K562 (cell line): Measurements from ENCODE around the gene MYL12B. TPM values are rescaled to one million over a fixed set of nuclear protein-coding genes. Genes with fewer than 3 reads are reported as not detected.

Experiments used
- ATAC-seq: fragments of 200-7000 bp; cut with Tn5 transposase; 3 replicates; pipeline ENCODE4 v1.9.1; 2020; ENCODE audit warnings: moderate library complexity
- BruUV-seq: library from RNA; stranded (reverse); fragments of 400-500 nt; replicated peaks from 2 replicates; lab custom pipeline; 2021; lab: Mats Ljungman, UMichigan
- CTCF ChIA-PET: fragments of 300-600 bp; formaldehyde crosslinking; extraction: SDS; loops from one replicate; lab custom pipeline; 2021; ENCODE audit warnings: low intra/inter-chr PET ratio; lab: Yijun Ruan, JAX
- POLR2A ChIA-PET: fragments of 300-600, 350-650 bp; sonication (Branson Sonifier 250); formaldehyde crosslinking; extraction: SDS; loops from one replicate; lab custom pipeline; 2021; ENCODE audit warnings: antibody characterized with exemption, inconsistent platforms; lab: Yijun Ruan, JAX
- DNase-seq, 4 experiments: peaks; one replicate each; pipeline versions ENCODE4 v3.0.0 to v3.0.0-alpha.2; 2011 to 2018; ENCODE audit warnings: low spot score in 3 of 4, mixed read lengths in 3 of 4; ENCODE audit errors: extremely low read depth in 1 of 4
- FAIRE-seq: peaks from 2 replicates; lab custom pipeline; 2011; peaks lifted over from hg19 to GRCh38; lab: Jason Lieb, UNC
- H2AFZ ChIP-seq: 2 replicates; pipeline ENCODE4 v1.6.0; 2011; ENCODE audit warnings: low read depth, low read length, control low read depth, inconsistent platforms
- H3K27ac ChIP-seq: fragments of 200-600 bp; 3 replicates; pipeline ENCODE4 v1.8.0; 2011; ENCODE audit warnings: low read depth, mild to moderate bottlenecking, control low read depth, inconsistent platforms, low read length, moderate library complexity, mixed read lengths; ENCODE audit errors: extremely low read depth
- H3K27me3 ChIP-seq, 2 experiments: fragments of 300-600 bp in 1 of 2; 2 replicates in 1 of 2; 3 replicates in 1 of 2; pipeline versions ENCODE4 v1.6.0 to v1.8.0; 2011; ENCODE audit warnings: inconsistent platforms in 2 of 2, low read length in 2 of 2, mild to moderate bottlenecking in 1 of 2, mixed read lengths in 1 of 2, moderate library complexity in 1 of 2; ENCODE audit not compliant: control insufficient read depth in 2 of 2, insufficient read depth in 2 of 2
- H3K36me3 ChIP-seq: fragments of 300-600 bp; 3 replicates; pipeline ENCODE4 v1.8.0; 2011; ENCODE audit warnings: mild to moderate bottlenecking, low read length, inconsistent platforms; ENCODE audit not compliant: control insufficient read depth, insufficient read depth
- H3K4me1 ChIP-seq, 2 experiments: fragments of 200-600 bp in 1 of 2; replicated peaks in 1 of 2; 2 replicates in 1 of 2; 3 replicates in 1 of 2; pipeline versions ENCODE4 v1.5.1 to v1.8.0; 2011; ENCODE audit warnings: inconsistent platforms in 2 of 2, low read length in 2 of 2, mild to moderate bottlenecking in 1 of 2, mixed read lengths in 1 of 2, moderate library complexity in 1 of 2; ENCODE audit not compliant: control insufficient read depth in 2 of 2, insufficient read depth in 2 of 2
- H3K4me2 ChIP-seq: 2 replicates; pipeline ENCODE4 v1.6.1; 2011; ENCODE audit warnings: low read length, control low read depth, inconsistent platforms, mixed read lengths; ENCODE audit not compliant: insufficient read depth
- H3K4me3 ChIP-seq: fragments of 200-600 bp; sonication (generic), shearing (Covaris generic); 2 replicates; pipeline ENCODE4 v1.5.1; 2016; ENCODE audit warnings: control low read depth, inconsistent platforms
- H3K79me2 ChIP-seq: fragments of 200-600 bp; 3 replicates; pipeline ENCODE4 v1.8.0; 2011; ENCODE audit warnings: low read length, inconsistent platforms; ENCODE audit not compliant: control insufficient read depth, insufficient read depth
- H3K9ac ChIP-seq, 2 experiments: 2 replicates each; pipeline versions ENCODE4 v1.6.0 to v1.6.1; 2011; ENCODE audit warnings: low read depth in 2 of 2, low read length in 2 of 2, control low read depth in 1 of 2, inconsistent platforms in 1 of 2, mild to moderate bottlenecking in 1 of 2, mixed read lengths in 1 of 2; ENCODE audit not compliant: insufficient read depth in 1 of 2
- H3K9me1 ChIP-seq: one replicate; pipeline ENCODE4 v1.6.0; 2011; ENCODE audit warnings: inconsistent platforms, mild to moderate bottlenecking, low read length, moderate library complexity; ENCODE audit not compliant: control insufficient read depth, insufficient read depth
- H3K9me3 ChIP-seq: replicated peaks from 2 replicates; pipeline ENCODE4 v1.5.1; 2011; ENCODE audit warnings: low read depth, low read length, inconsistent platforms; ENCODE audit not compliant: control insufficient read depth, insufficient read depth
- H4K20me1 ChIP-seq: replicated peaks from 2 replicates; pipeline ENCODE4 v1.6.1; 2011; ENCODE audit warnings: low read length, inconsistent platforms, mixed read lengths; ENCODE audit not compliant: control insufficient read depth, insufficient read depth
- MEF2D ChIP-seq: conservative IDR thresholded peaks from 2 replicates; pipeline ENCODE4 v1.6.1; 2016; ENCODE audit warnings: low read depth, missing genetic modification characterization, missing compliant biosample characterization
- MIER1 ChIP-seq: fragments of 450-650 bp; IDR thresholded peaks from 2 replicates; pipeline ENCODE4 v1.6.1; 2016; ENCODE audit warnings: antibody characterized with exemption, mild to moderate bottlenecking, low read depth
- PTBP1 ChIP-seq: fragments of 200-400 bp; formaldehyde crosslinking; IDR thresholded peaks from 2 replicates; pipeline ENCODE4 v1.6.1; 2017; ENCODE audit warnings: low read depth, low read length
- SRSF1 ChIP-seq: fragments of 200-400 bp; formaldehyde crosslinking; IDR thresholded peaks from 2 replicates; pipeline ENCODE4 v1.6.1; 2017; ENCODE audit warnings: mild to moderate bottlenecking, low read depth, low read length, moderate library complexity
- ZBTB11 ChIP-seq, 3 experiments: fragments of 200-800 bp in 1 of 3; fragments of 250-450 bp in 1 of 3; fragments of 450-650 bp in 1 of 3; sonication (Bioruptor Pico) in 1 of 3; sonication (Bioruptor generic) in 1 of 3; formaldehyde crosslinking in 1 of 3; IDR thresholded peaks; 2 replicates each; pipeline versions ENCODE4 v1.6.1 to v1.8.0; 2016 to 2022; ENCODE audit warnings: mild to moderate bottlenecking in 2 of 3, missing genetic modification characterization in 2 of 3, missing compliant biosample characterization in 1 of 3, moderate library complexity in 1 of 3
- ZNF347 ChIP-seq: fragments of 450-650 bp; formaldehyde crosslinking; IDR thresholded peaks from 2 replicates; pipeline ENCODE4 v1.4.0; 2020; ENCODE audit warnings: low read depth, mild to moderate bottlenecking, moderate library complexity
- WGBS: fragments of 100-300 bp; shearing (Covaris generic); methylation state at CpG from one replicate; pipeline ENCODE4 v1.1.6; 2016; ENCODE audit warnings: low coverage, mixed read lengths; ENCODE audit not compliant: insufficient coverage; ENCODE audit errors: missing lambda C conversion rate; 5-methylcytosine and 5-hydroxymethylcytosine counted together
- in situ Hi-C: fragments of 300-500 bp; cut with MboI; formaldehyde crosslinking; loops from 4 replicates; pipeline ENCODE4 v1.15.0; 2018; ENCODE audit warnings: inconsistent platforms, mixed read lengths
- intact Hi-C: fragments of 100-400 bp; cut with micrococcal nuclease; formaldehyde crosslinking; loops from 2 replicates; pipeline ENCODE4 v1.14.2; 2022
- polyA plus RNA-seq, 8 experiments: library from polyadenylated mRNA; depleted of rRNA in 4 of 8; stranded (reverse) in 5 of 8; unstranded in 3 of 8; fragments of >200 nt; fragmentation: Nextera tagmentation in 2 of 8; fragmentation: Illumina TruSeq in 1 of 8; extraction: Ambion mirVana in 2 of 8; extraction: Trizol in 1 of 8; gene quantifications; 2 replicates each; pipeline versions ENCODE4 v1.2.1 to v1.2.3, GENCODE V29; 2011 to 2014; ENCODE audit warnings: inconsistent platforms in 1 of 8, missing spikeins in 1 of 8
- total RNA-seq, 7 experiments: library from RNA; depleted of rRNA in 6 of 7; stranded (reverse); fragments of >200 nt in 6 of 7; fragmentation: Illumina TruSeq in 2 of 7; extraction: Trizol in 2 of 7; gene quantifications; 2 replicates each; pipeline versions ENCODE4 v1.2.1 to v1.2.3, GENCODE V29; 2011 to 2021; ENCODE audit warnings: low replicate concordance in 1 of 7

The MYL12B gene
- total and polyA plus RNA-seq, 9 of the 15 experiments (the other 6 are each of a cell fraction or from before 2014, with no cell fraction given) = 220 to 995 (median 463) TPM

- DNase-seq (no peak), FAIRE-seq (no peak), ATAC-seq (peak; percentile 22)
- 51% methylated on average over 9 of the region's 9 CpGs for WGBS
- no peak within 1 kb of the TSS for H3K4me3 ChIP-seq
- no peak for TF ChIP-seq SRSF1
- TF ChIP-seq MIER1 = no peak
- TF ChIP-seq ZNF347 = no peak
- peak; percentile 70 for TF ChIP-seq MEF2D (tag)
- no peak for TF ChIP-seq PTBP1
- TF ChIP-seq ZBTB11 (CRISPR knock-in tag; IDR thresholded peaks at IDR 0.05) = 0 out of 6 replicates have a peak, but pooled peaks of 1 of the 3 experiments have one; percentile 33
- CTCF ChIA-PET = no interaction called here
- H3K9me1 ChIP-seq = no peaks in the 10 kb centered on the region
- POLR2A ChIA-PET = interaction anchor here (0.9 to 1.7 kb wide), 8 partner anchors 7 to 45 kb away, joined by 3 to 8 read pairs (median 3); no protein-coding TSS in a partner anchor
- H2AFZ ChIP-seq = peak within 1 kb of the TSS; percentile 83
- no peaks in the 10 kb centered on the region for H3K36me3 ChIP-seq
- peak within 1 kb of the TSS in 1 of 2 experiments; percentile 28; a peak in 2 of 4 replicates for H3K9ac ChIP-seq
- H3K79me2 ChIP-seq = no peaks in the 10 kb centered on the region
- intact Hi-C loops = no loop called here
- peaks cover 7 to 12% of the 10 kb centered on the region in 2 experiments for H3K4me1 ChIP-seq
- no TSS peak for BruUV-seq
- in situ Hi-C loops = no loop called here
- no peaks in the 10 kb centered on the region for H4K20me1 ChIP-seq
- H3K27me3 ChIP-seq = no peaks in the 10 kb centered on the region
- H3K4me2 ChIP-seq = peak within 1 kb of the TSS; percentile 9; the same call in 1 of the 2 replicates
- no peak within 1 kb of the TSS for H3K27ac ChIP-seq
- H3K9me3 ChIP-seq = no peaks in the 10 kb centered on the region
Measured at GRCh38 chr18:3219631-3220335, 42.1 kb upstream of the MYL12B start, which contains the start of gene MYOM1. Gene MYOM1 (minus strand): TSS chr18:3219968. CDS start chr18:3215223, 4,745 bp downstream.
